T-cell (primary cell): ENCODE results near the gene ACCSL. TPM values are rescaled to one million over a fixed set of nuclear protein-coding genes. Genes with fewer than 3 reads are reported as not detected.

Experiments used
- ATAC-seq, 4 experiments: fragments of 200-7000 bp in 3 of 4; fragments of 150-1000 bp in 1 of 4; cut with Tn5 transposase; replicated peaks in 1 of 4; 1 replicate in 3 of 4; 2 replicates in 1 of 4; pipeline ENCODE4 v1.10.0; 2021; ENCODE audit warnings: moderate library complexity in 3 of 4, mild to moderate bottlenecking in 2 of 4, moderate number of reproducible peaks in 1 of 4
- CTCF ChIA-PET, 2 donors: fragments of 300-600 bp; sonication (Branson Sonifier 250); formaldehyde crosslinking; loops; one replicate each; lab custom pipeline; 2022; ENCODE audit warnings: antibody characterized with exemption in 2 of 2; lab: Charles Lee
- POLR2A ChIA-PET, 2 donors: fragments of 300-600 bp; sonication (Branson Sonifier 250); formaldehyde crosslinking; loops; one replicate each; lab custom pipeline; 2022; ENCODE audit warnings: antibody characterized with exemption in 2 of 2; lab: Charles Lee
- DNase-seq, 35 experiments: peaks; one replicate each; pipeline versions ENCODE4 v3.0.0 to v3.0.0-alpha.2; 2013 to 2023
- H3K27ac ChIP-seq: one replicate; pipeline ENCODE4 v1.5.1; 2013; ENCODE audit warnings: low read length
- H3K27me3 ChIP-seq, 2 experiments: replicated peaks in 1 of 2; 1 replicate in 1 of 2; 2 replicates in 1 of 2; pipeline versions ENCODE4 v1.6.1 to v1.7.0; 2013; ENCODE audit warnings: low read length in 1 of 2, mixed read lengths in 1 of 2; ENCODE audit not compliant: control insufficient read depth in 2 of 2, insufficient read depth in 2 of 2; ENCODE audit errors: extremely low read depth in 1 of 2
- H3K36me3 ChIP-seq, 2 donors: 1 replicate in 1 of 2; 2 replicates in 1 of 2; pipeline versions ENCODE4 v1.6.1 to v1.7.0; 2013; ENCODE audit warnings: low read length in 1 of 2; ENCODE audit not compliant: control insufficient read depth in 2 of 2, insufficient read depth in 1 of 2; ENCODE audit errors: extremely low read depth in 1 of 2
- H3K4me1 ChIP-seq, 2 experiments: 1 replicate in 1 of 2; 2 replicates in 1 of 2; pipeline versions ENCODE4 v1.6.1 to v1.7.0; 2013; ENCODE audit warnings: low read length in 2 of 2, mixed read lengths in 1 of 2; ENCODE audit not compliant: insufficient read depth in 2 of 2, control insufficient read depth in 1 of 2; ENCODE audit errors: extremely low read depth in 1 of 2
- H3K4me3 ChIP-seq, 2 donors: 1 replicate in 1 of 2; 2 replicates in 1 of 2; pipeline versions ENCODE4 v1.5.1 to v1.7.0; 2013; ENCODE audit warnings: mild to moderate bottlenecking in 2 of 2, low read length in 1 of 2, moderate library complexity in 1 of 2; ENCODE audit not compliant: control insufficient read depth in 1 of 2; ENCODE audit errors: extremely low read depth in 1 of 2
- H3K9me3 ChIP-seq: 2 replicates; pipeline ENCODE4 v1.7.0; 2013
- H3K27ac Mint-ChIP-seq, 2 donors: one replicate each; pipeline ENCODE4 v1.8.0; 2020 to 2021; ENCODE audit warnings: mild to moderate bottlenecking in 2 of 2, mixed read lengths in 2 of 2
- H3K27me3 Mint-ChIP-seq, 2 donors: one replicate each; pipeline ENCODE4 v1.8.0; 2021 to 2022; ENCODE audit warnings: mixed read lengths in 2 of 2
- H3K36me3 Mint-ChIP-seq: one replicate; pipeline ENCODE4 v1.8.0; 2021; ENCODE audit warnings: mixed read lengths
- H3K4me1 Mint-ChIP-seq, 3 donors: one replicate each; pipeline ENCODE4 v1.8.0; 2020 to 2022; ENCODE audit warnings: mixed read lengths in 3 of 3, mild to moderate bottlenecking in 1 of 3
- H3K4me3 Mint-ChIP-seq, 3 donors: one replicate each; pipeline ENCODE4 v1.8.0; 2020 to 2022; ENCODE audit warnings: mild to moderate bottlenecking in 3 of 3, mixed read lengths in 3 of 3, moderate library complexity in 3 of 3
- H3K9me3 Mint-ChIP-seq, 3 donors: one replicate each; pipeline ENCODE4 v1.8.0; 2020 to 2022; ENCODE audit warnings: mixed read lengths in 3 of 3
- WGBS: methylation state at CpG from one replicate; pipeline ENCODE4 v1.1.5; 2013; ENCODE audit warnings: missing lambda C conversion rate; ENCODE audit not compliant: insufficient coverage; 5-methylcytosine and 5-hydroxymethylcytosine counted together
- total RNA-seq, 35 experiments: library from RNA in 6 of 35; stranded (reverse) in 6 of 35; fragments of 120-200 nt in 1 of 35; gene quantifications; one replicate each; pipeline versions ENCODE4 v1.2.1 to v1.2.4 and lab custom pipeline; 2013 to 2026

ACCSL gene
- total RNA-seq, 5 donors from 2014 or later (not counting 1 experiment from before 2014, with no cell fraction given), result not detected

- no peaks in the 10 kb centered on the region for H3K9me3 ChIP-seq
- no peak overlapping the region for H3K4me3 ChIP-seq
- ChIA-PET CTCF (interaction anchor here in 1 of 2 donors (0.8 to 1.1 kb wide), 2 partner anchors 9 to 23 kb away, joined by 3 to 5 read pairs; no protein-coding TSS in a partner anchor), POLR2A (no interaction called here)
- DNase-seq, result no peak
- Mint-ChIP-seq H3K4me3 (no peak overlapping the region), H3K27ac (no peak overlapping the region), H3K27me3 (no peaks in the 10 kb centered on the region), H3K9me3 (no peaks in the 10 kb centered on the region), H3K4me1 (peaks cover 13 to 30% (median 13%) of the 10 kb centered on the region in 3 donors), H3K36me3 (peaks cover 22% of the 10 kb centered on the region)
- no peaks in the 10 kb centered on the region for H3K27me3 ChIP-seq
- ATAC-seq, result no peak
- H3K4me1 ChIP-seq, result peaks cover 0 to 16% of the 10 kb centered on the region in 2 experiments
- WGBS, result 70% methylated on average over 2 of the region's 3 CpGs
- peaks cover 5 to 7% of the 10 kb centered on the region in 2 donors for H3K36me3 ChIP-seq
- H3K27ac ChIP-seq, result no peak overlapping the region
These were observed 23.4 kb downstream of the ACCSL start for GRCh38 chr11:44071157-44071556.

GRCh38 chr11:44072757-44073658 is 25.2 kb downstream of the ACCSL start:
- H3K4me1 Mint-ChIP-seq, result peaks cover 2 to 11% (median 2%) of the 10 kb centered on the region in 3 donors
- Histone ChIP-seq H3K27me3 (no peaks in the 10 kb centered on the region), H3K9me3 (no peaks in the 10 kb centered on the region), H3K4me3 (no peak overlapping the region), H3K36me3 (peaks cover 5 to 10% of the 10 kb centered on the region in 2 donors), H3K4me1 (no peaks in the 10 kb centered on the region), H3K27ac (no peak overlapping the region)
- no peaks in the 10 kb centered on the region for H3K9me3 Mint-ChIP-seq
- DNase-seq (no peak), ATAC-seq (no peak)
- no peak overlapping the region for H3K4me3 Mint-ChIP-seq
- H3K36me3 Mint-ChIP-seq, result peaks cover 34% of the 10 kb centered on the region
- ChIA-PET CTCF (interaction anchor here in 1 of 2 donors (0.6 to 1.3 kb wide), 2 partner anchors 21 to 41 kb away, joined by 4 to 5 read pairs; no protein-coding TSS in a partner anchor), POLR2A (no interaction called here)
- no peaks in the 10 kb centered on the region for H3K27me3 Mint-ChIP-seq
- 93% methylated on average over 3 of the region's 8 CpGs for WGBS
- H3K27ac Mint-ChIP-seq, result no peak overlapping the region

GRCh38 chr11:44078794-44079193 is 31.0 kb downstream of the ACCSL start:
- Mint-ChIP-seq H3K27ac (no peak overlapping the region), H3K9me3 (no peaks in the 10 kb centered on the region), H3K4me3 (no peak overlapping the region), H3K4me1 (no peaks in the 10 kb centered on the region), H3K27me3 (no peaks in the 10 kb centered on the region), H3K36me3 (peaks cover 49% of the 10 kb centered on the region)
- no peak overlapping the region for H3K27ac ChIP-seq
- H3K4me1 ChIP-seq, result no peaks in the 10 kb centered on the region
- peaks cover 2 to 15% of the 10 kb centered on the region in 2 donors for H3K36me3 ChIP-seq
- DNase-seq, result no peak
- ChIA-PET CTCF (no interaction called here), POLR2A (no interaction called here)
- H3K4me3 ChIP-seq, result no peak overlapping the region
- no peaks in the 10 kb centered on the region for H3K9me3 ChIP-seq
- no peaks in the 10 kb centered on the region for H3K27me3 ChIP-seq
- no peak for ATAC-seq
- 92% methylated on average over 4 of the region's 5 CpGs for WGBS

DNA sequence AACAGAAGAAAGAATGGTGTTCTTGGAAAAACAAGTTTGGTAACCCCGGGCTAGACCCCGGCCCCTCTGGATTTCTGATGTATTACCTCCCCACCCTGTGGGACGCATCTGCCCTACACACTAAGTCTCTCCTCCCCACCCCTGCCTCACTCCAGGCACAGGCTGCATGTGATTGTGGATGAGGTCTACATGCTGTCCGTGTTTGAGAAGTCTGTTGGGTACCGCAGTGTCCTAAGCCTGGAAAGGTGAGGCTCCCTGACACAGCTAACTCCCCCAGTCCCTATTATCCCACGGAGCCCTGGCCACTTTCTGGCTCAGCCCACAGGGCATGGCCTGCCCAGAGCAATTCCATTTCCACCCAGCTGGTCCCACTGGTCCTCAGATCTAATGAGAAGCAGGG is 31.6 kb downstream of the ACCSL start:
- ATAC-seq, result no peak
- H3K4me1 Mint-ChIP-seq, result no peaks in the 10 kb centered on the region
- no CpG with 5 or more reads among the region's 6 CpGs for WGBS
- Histone ChIP-seq H3K9me3 (no peaks in the 10 kb centered on the region), H3K36me3 (peaks cover 2 to 15% of the 10 kb centered on the region in 2 donors), H3K27me3 (no peaks in the 10 kb centered on the region), H3K4me1 (no peaks in the 10 kb centered on the region), H3K27ac (no peak overlapping the region), H3K4me3 (no peak overlapping the region)
- DNase-seq, result no peak
- no peak overlapping the region for H3K27ac Mint-ChIP-seq
- ChIA-PET CTCF (no interaction called here), POLR2A (no interaction called here)
- no peak overlapping the region for H3K4me3 Mint-ChIP-seq
- H3K9me3 Mint-ChIP-seq, result peaks cover 0 to 2% (median 0%) of the 10 kb centered on the region in 3 donors
- peaks cover 54% of the 10 kb centered on the region for H3K36me3 Mint-ChIP-seq
- H3K27me3 Mint-ChIP-seq, result no peaks in the 10 kb centered on the region

- no peaks in the 10 kb centered on the region for H3K27me3 ChIP-seq
- Mint-ChIP-seq H3K4me1 (no peaks in the 10 kb centered on the region), H3K4me3 (no peak overlapping the region), H3K27me3 (no peaks in the 10 kb centered on the region), H3K27ac (no peak overlapping the region), H3K36me3 (peaks cover 50% of the 10 kb centered on the region), H3K9me3 (peaks cover 0 to 7% (median 6%) of the 10 kb centered on the region in 3 donors)
- POLR2A ChIA-PET, result no interaction called here
- H3K36me3 ChIP-seq, result peaks cover 2 to 8% of the 10 kb centered on the region in 2 donors
- ATAC-seq, result no peak
- no peak overlapping the region for H3K27ac ChIP-seq
- 93% methylated on average over 7 of the region's 9 CpGs for WGBS
- CTCF ChIA-PET, result interaction anchor here in 1 of 2 donors (0.6 kb wide), 1 partner anchor 339 kb away, joined by 3 read pairs; no protein-coding TSS in a partner anchor
- H3K4me3 ChIP-seq, result no peak overlapping the region
- no peak for DNase-seq
- no peaks in the 10 kb centered on the region for H3K4me1 ChIP-seq
- no peaks in the 10 kb centered on the region for H3K9me3 ChIP-seq
These were observed 33.2 kb downstream of the ACCSL start for GRCh38 chr11:44080951-44081350.

- Mint-ChIP-seq H3K4me1 (no peaks in the 10 kb centered on the region), H3K36me3 (peaks cover 45% of the 10 kb centered on the region), H3K27me3 (no peaks in the 10 kb centered on the region), H3K27ac (no peak overlapping the region), H3K4me3 (no peak overlapping the region), H3K9me3 (peaks cover 0 to 10% (median 9%) of the 10 kb centered on the region in 3 donors)
- WGBS, result 57% methylated on average over 1 of the region's 4 CpGs
- H3K4me1 ChIP-seq, result no peaks in the 10 kb centered on the region
- ATAC-seq, result no peak
- ChIA-PET CTCF (interaction anchor here in 1 of 2 donors (0.6 kb wide), 1 partner anchor 535 kb away, joined by 4 read pairs; no protein-coding TSS in a partner anchor), POLR2A (no interaction called here)
- H3K9me3 ChIP-seq, result no peaks in the 10 kb centered on the region
- no peak for DNase-seq
- no peak overlapping the region for H3K27ac ChIP-seq
- no peak overlapping the region for H3K4me3 ChIP-seq
- H3K27me3 ChIP-seq, result no peaks in the 10 kb centered on the region
- peaks cover 2 to 5% of the 10 kb centered on the region in 2 donors for H3K36me3 ChIP-seq
These were observed 34.9 kb downstream of the ACCSL start for GRCh38 chr11:44082645-44083044.
